Muscle of arm (tissue), 12 donors: ENCODE data around the gene GPS1. TPM values are rescaled to one million over a fixed set of nuclear protein-coding genes. Genes with fewer than 3 reads are reported as not detected.

ENCODE experiments used
- DNase-seq: peaks from one replicate; pipeline ENCODE4 v3.0.0-alpha.2; 2013
- polyA plus RNA-seq, 12 donors: library from polyadenylated mRNA; unstranded; fragments of 120-200 nt; gene quantifications; one replicate each; pipeline ENCODE4 v1.2.1, GENCODE V29; 2013; ENCODE audit not compliant: insufficient read length in 12 of 12

GPS1 gene
- polyA plus RNA-seq, 12 donors, result 55.7 to 91.1 (median 62.2) TPM; not detected in 1

GRCh38 chr17:82087961-82088837 lies 36.5 kb downstream of the GPS1 start:
- no peak for DNase-seq

- DNase-seq, result no peak
Observed at GRCh38 chr17:82088838-82089722, 37.4 kb downstream of the GPS1 start.

- no peak for DNase-seq
Observed at GRCh38 chr17:82089723-82090548, 38.2 kb downstream of the GPS1 start.

GRCh38 chr17:82090549-82091263 lies 39.0 kb downstream of the GPS1 start:
- no peak for DNase-seq

GRCh38 chr17:82091264-82092066 lies 39.8 kb downstream of the GPS1 start:
- DNase-seq, result no peak

- DNase-seq, result no peak
Observed at GRCh38 chr17:82092094-82092586, 40.4 kb downstream of the GPS1 start.

- DNase-seq, result no peak
Observed at GRCh38 chr17:82092628-82092994, 40.9 kb downstream of the GPS1 start.

- no peak for DNase-seq
Observed at GRCh38 chr17:82092995-82093751, 41.5 kb downstream of the GPS1 start.

GRCh38 chr17:82094931-82095776 lies 43.5 kb downstream of the GPS1 start:
- DNase-seq, result no peak

- DNase-seq, result no peak
Observed at GRCh38 chr17:82095777-82096708, 44.3 kb downstream of the GPS1 start.

- DNase-seq, result no peak
Observed at GRCh38 chr17:82096709-82097183, 45.0 kb downstream of the GPS1 start.

- DNase-seq, result no peak
Observed at GRCh38 chr17:82097184-82097918, 45.7 kb downstream of the GPS1 start.

GRCh38 chr17:82097919-82098168 lies 46.1 kb downstream of the GPS1 start:
- DNase-seq, result no peak

- peak; percentile 92 for DNase-seq
Observed at GRCh38 chr17:82098169-82098938, 46.7 kb downstream of the GPS1 start, which contains the start of gene FASN. Gene FASN (minus strand): TSS chr17:82098236. CDS start chr17:82096445, 1,791 bp downstream.

GRCh38 chr17:82098939-82099763 lies 47.5 kb downstream of the GPS1 start:
- no peak for DNase-seq
